Measurements from ENCODE around the gene TNFRSF9. TPM values are rescaled to one million over a fixed set of nuclear protein-coding genes. Genes with fewer than 3 reads are reported as not detected.

Gene TNFRSF9
- total RNA-seq, 4 donors from 2014 or later = 0.10 TPM; not detected in 3

DNA sequence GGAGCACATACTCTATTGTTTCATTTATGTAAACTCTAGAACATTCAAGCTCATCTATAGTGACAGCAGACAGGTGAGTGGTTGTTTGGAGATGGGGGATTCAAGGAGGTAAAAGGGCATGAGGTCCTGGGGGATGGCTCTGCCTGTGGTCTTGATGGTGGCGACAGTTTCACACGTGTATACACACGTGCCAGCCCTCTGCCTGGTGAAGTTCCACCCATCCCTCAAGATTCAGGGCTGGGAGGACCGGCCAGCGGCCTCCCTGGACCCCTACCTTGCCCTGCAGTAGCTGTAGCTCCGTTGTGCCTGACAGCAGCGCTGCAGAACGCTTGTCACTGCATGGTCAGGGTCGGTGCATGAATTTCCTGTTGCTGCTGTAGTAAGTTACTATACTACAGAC lies 48.8 kb downstream of the TNFRSF9 start:
- TF ChIP-seq, protein P1, sequence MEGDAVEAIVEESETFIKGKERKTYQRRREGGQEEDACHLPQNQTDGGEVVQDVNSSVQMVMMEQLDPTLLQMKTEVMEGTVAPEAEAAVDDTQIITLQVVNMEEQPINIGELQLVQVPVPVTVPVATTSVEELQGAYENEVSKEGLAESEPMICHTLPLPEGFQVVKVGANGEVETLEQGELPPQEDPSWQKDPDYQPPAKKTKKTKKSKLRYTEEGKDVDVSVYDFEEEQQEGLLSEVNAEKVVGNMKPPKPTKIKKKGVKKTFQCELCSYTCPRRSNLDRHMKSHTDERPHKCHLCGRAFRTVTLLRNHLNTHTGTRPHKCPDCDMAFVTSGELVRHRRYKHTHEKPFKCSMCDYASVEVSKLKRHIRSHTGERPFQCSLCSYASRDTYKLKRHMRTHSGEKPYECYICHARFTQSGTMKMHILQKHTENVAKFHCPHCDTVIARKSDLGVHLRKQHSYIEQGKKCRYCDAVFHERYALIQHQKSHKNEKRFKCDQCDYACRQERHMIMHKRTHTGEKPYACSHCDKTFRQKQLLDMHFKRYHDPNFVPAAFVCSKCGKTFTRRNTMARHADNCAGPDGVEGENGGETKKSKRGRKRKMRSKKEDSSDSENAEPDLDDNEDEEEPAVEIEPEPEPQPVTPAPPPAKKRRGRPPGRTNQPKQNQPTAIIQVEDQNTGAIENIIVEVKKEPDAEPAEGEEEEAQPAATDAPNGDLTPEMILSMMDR (IDR thresholded peaks at IDR 0.05) = no peak
- no peak for TF ChIP-seq POLR2A (IDR thresholded peaks at IDR 0.05)
- Histone ChIP-seq H3K4me3 (replicated peaks in 1 of 3) (no peak overlapping the region), H3K36me3 (no peaks in the 10 kb centered on the region), H3K4me1 (no peaks in the 10 kb centered on the region), H3K27ac (no peak overlapping the region), H3K27me3 (no peaks in the 10 kb centered on the region), H3K9me3 (no peaks in the 10 kb centered on the region)
- 59 to 64% methylated on average over 5 to 9 of the region's 9 CpGs for WGBS, 2 donors
- intact Hi-C loops (cut with DNase I) = no loop called here
- DNase-seq = no peak

DNA sequence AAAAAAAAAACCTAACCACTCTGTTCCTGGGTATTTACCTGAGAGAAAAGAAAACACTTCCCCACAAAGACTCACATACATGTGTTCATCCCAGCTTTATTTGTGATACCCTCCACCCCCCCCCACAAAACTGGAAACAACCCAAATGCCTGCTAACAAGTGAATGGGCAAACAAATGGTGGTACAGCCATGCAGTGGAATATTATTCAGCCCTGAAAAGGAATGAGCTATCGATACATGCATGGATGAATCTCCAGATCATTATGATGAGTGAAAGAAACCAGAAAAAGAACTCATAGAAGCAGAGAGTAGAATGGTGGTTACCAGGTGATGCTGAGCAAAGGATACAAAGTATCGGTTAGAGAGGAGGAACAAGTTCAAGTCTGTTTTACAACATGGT lies 49.8 kb downstream of the TNFRSF9 start:
- 96 to 97% methylated on average over 2 of the region's 2 CpGs for WGBS, 2 donors
- Histone ChIP-seq H3K36me3 (no peaks in the 10 kb centered on the region), H3K4me3 (replicated peaks in 1 of 3) (no peak overlapping the region), H3K9me3 (no peaks in the 10 kb centered on the region), H3K27me3 (no peaks in the 10 kb centered on the region), H3K27ac (no peak overlapping the region), H3K4me1 (no peaks in the 10 kb centered on the region)
- intact Hi-C loops (cut with DNase I) = no loop called here
- no peak for TF ChIP-seq POLR2A (IDR thresholded peaks at IDR 0.05)
- TF ChIP-seq, protein P1 (IDR thresholded peaks at IDR 0.05) = no peak
- DNase-seq = no peak

GRCh38 chr1:7888248-7889081 lies 52.2 kb downstream of the TNFRSF9 start:
- no peak for DNase-seq
- 89 to 91% methylated on average over 9 of the region's 9 CpGs for WGBS, 2 donors
- intact Hi-C loops (cut with DNase I) = no loop called here
- Histone ChIP-seq H3K4me3 (replicated peaks in 1 of 3) (no peak overlapping the region), H3K27me3 (no peaks in the 10 kb centered on the region), H3K9me3 (no peaks in the 10 kb centered on the region), H3K4me1 (no peaks in the 10 kb centered on the region), H3K36me3 (no peaks in the 10 kb centered on the region), H3K27ac (no peak overlapping the region)
- TF ChIP-seq, protein P1 (IDR thresholded peaks at IDR 0.05) = no peak
- TF ChIP-seq POLR2A (IDR thresholded peaks at IDR 0.05) = no peak

- H3K27ac ChIP-seq = no peak overlapping the region
- DNase-seq = no peak
- H3K36me3 ChIP-seq = no peaks in the 10 kb centered on the region
- H3K4me1 ChIP-seq = no peaks in the 10 kb centered on the region
- no peak overlapping the region for H3K4me3 ChIP-seq (replicated peaks in 1 of 3)
- TF ChIP-seq, protein P1 (IDR thresholded peaks at IDR 0.05) = no peak
- TF ChIP-seq POLR2A (IDR thresholded peaks at IDR 0.05) = no peak
- 71 to 76% methylated on average over 7 of the region's 7 CpGs for WGBS, 2 donors
- no peaks in the 10 kb centered on the region for H3K9me3 ChIP-seq
- intact Hi-C loops (cut with DNase I) = no loop called here
- H3K27me3 ChIP-seq = no peaks in the 10 kb centered on the region
These were observed 54.3 kb downstream of the TNFRSF9 start for GRCh38 chr1:7886405-7886745.

DNA sequence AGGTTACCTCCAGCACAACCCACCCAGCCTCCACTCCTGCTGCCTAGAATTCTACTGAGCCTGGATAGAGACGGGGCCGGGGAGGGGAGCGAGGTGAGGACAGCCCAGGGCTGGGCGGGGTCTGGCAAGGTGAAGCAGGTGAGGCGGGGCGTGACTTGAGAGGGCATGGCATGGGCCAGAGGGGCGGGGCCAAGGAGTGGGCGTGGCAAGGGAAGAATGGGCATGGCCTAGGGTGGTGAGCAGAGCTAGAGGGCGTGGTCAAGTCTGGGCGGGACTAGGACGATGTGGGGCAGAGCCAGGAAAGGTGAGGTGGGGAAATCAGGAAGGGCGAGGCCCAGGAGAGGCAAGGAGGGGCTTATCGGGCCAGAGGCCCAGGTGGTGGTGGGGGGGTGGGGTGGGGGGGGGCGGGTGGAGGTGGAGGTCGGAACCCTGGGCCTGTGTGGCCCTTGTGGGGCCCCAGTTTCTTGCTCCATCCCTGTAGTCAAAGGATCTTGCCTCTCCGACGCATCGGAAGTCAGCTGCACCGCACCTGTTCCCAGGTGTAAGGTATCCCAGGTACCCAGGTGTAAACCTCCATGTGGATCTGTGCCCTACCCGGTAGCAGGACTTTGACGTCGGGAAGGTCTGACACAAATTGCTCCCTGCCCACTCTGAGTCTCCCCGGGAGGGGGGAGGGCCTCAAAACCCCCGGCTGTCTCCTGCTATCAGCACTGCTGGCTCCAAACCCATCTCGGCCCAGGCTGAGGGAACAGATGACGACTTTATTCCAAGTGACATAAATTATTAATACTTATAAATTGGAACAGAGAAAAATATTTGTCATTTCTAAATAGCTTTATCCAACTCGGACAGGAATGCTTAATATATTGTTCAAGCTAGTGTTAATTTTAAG lies 54.9 kb downstream of the TNFRSF9 start:
- no peak for TF ChIP-seq POLR2A (IDR thresholded peaks at IDR 0.05)
- TF ChIP-seq, protein P1 (IDR thresholded peaks at IDR 0.05) = no peak
- WGBS, 2 donors = 27 to 49% methylated on average over 25 of the region's 27 CpGs
- intact Hi-C loops (cut with DNase I) = no loop called here
- Histone ChIP-seq H3K4me3 (replicated peaks in 1 of 3) (no peak overlapping the region), H3K9me3 (no peaks in the 10 kb centered on the region), H3K27ac (no peak overlapping the region), H3K36me3 (no peaks in the 10 kb centered on the region), H3K4me1 (no peaks in the 10 kb centered on the region), H3K27me3 (no peaks in the 10 kb centered on the region)
- DNase-seq = peak; percentile 8 to 18
